Measurements from ENCODE around the gene SMG9. TPM values are rescaled to one million over a fixed set of nuclear protein-coding genes. Genes with fewer than 3 reads are reported as not detected.

The SMG9 gene
- total RNA-seq, 4 donors from 2014 or later: 8.9 to 25.9 (median 17.9) TPM

DNA sequence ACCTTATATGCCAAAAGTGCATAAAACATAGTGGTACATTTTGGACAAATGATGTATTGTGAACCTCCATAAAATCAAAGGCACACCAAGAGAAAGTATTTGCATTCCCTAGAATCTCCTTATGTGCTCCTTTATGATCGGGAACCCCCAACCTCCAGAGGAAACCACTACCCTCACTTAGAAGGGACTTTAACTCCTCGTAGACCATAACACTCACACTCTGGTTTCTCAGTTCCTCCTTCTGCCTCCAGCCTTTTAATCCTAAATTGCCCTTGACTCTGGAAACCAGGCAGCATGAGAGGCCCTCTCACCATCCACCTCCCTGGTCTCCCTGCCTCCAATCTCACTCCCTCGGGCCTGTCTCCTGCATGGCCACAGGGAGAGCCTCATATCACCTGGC lies 35.8 kb upstream of the SMG9 start:
- H3K4me3 ChIP-seq: no peak overlapping the region
- no peaks in the 10 kb centered on the region for H3K36me3 ChIP-seq
- H3K9me3 ChIP-seq: no peaks in the 10 kb centered on the region
- ATAC-seq: no peak
- no peak for TF ChIP-seq CTCF (IDR thresholded peaks at IDR 0.05)
- no peak for TF ChIP-seq POLR2A (IDR thresholded peaks at IDR 0.05)
- no peak for TF ChIP-seq POLR2AphosphoS5 (IDR thresholded peaks at IDR 0.05)
- TF ChIP-seq EP300 (IDR thresholded peaks at IDR 0.05): no peak
- peaks cover 34% of the 10 kb centered on the region for H3K27me3 ChIP-seq
- H3K27ac ChIP-seq: no peak overlapping the region
- no peaks in the 10 kb centered on the region for H3K4me1 ChIP-seq
- 36% methylated on average over 3 of the region's 3 CpGs; no CpG with 5 or more reads in 1 of the 2 donors for WGBS, 2 donors (ENCODE audit: low coverage in 1 of 2)

DNA sequence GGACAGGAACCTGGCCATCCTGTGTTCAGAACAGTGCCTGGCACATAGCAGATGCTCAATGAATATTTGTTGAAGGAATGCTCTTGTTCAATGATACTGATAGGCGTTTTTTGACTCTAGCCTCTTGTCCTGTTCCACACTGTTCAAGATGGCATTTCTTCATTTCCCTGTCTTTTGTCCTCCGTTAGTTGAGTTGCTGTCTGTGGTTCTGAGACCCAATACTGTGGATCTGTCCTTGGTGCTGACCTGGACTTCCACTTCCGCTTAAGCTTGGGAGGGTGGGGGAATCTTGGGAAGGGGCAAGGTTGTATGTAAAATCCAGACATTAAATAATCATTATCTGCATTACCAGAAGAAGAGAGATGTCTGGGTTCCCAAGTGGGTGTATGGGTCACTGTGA lies 34.3 kb upstream of the SMG9 start:
- 0 to 4% methylated on average over 2 to 3 of the region's 3 CpGs for WGBS, 2 donors (ENCODE audit: low coverage in 1 of 2)
- no peaks in the 10 kb centered on the region for H3K9me3 ChIP-seq
- no peak for ATAC-seq
- no peak overlapping the region for H3K27ac ChIP-seq
- H3K4me3 ChIP-seq: no peak overlapping the region
- peaks cover 27% of the 10 kb centered on the region for H3K27me3 ChIP-seq
- H3K36me3 ChIP-seq: no peaks in the 10 kb centered on the region
- TF ChIP-seq POLR2A (IDR thresholded peaks at IDR 0.05) (no peak), CTCF (IDR thresholded peaks at IDR 0.05) (no peak), POLR2AphosphoS5 (IDR thresholded peaks at IDR 0.05) (no peak), EP300 (IDR thresholded peaks at IDR 0.05) (no peak)
- peaks cover 0 to 12% (median 10%) of the 10 kb centered on the region in 3 donors for H3K4me1 ChIP-seq

- H3K36me3 ChIP-seq: no peaks in the 10 kb centered on the region
- H3K4me1 ChIP-seq: peaks cover 0 to 12% (median 10%) of the 10 kb centered on the region in 3 donors
- 33 to 80% methylated on average over 1 of the region's 1 CpG for WGBS, 2 donors (ENCODE audit: low coverage in 1 of 2)
- no peak for ATAC-seq
- no peaks in the 10 kb centered on the region for H3K9me3 ChIP-seq
- TF ChIP-seq EP300 (IDR thresholded peaks at IDR 0.05) (no peak), POLR2AphosphoS5 (IDR thresholded peaks at IDR 0.05) (no peak), CTCF (IDR thresholded peaks at IDR 0.05) (no peak), POLR2A (IDR thresholded peaks at IDR 0.05) (no peak)
- H3K27ac ChIP-seq: no peak overlapping the region
- H3K27me3 ChIP-seq: peaks cover 34% of the 10 kb centered on the region
- H3K4me3 ChIP-seq: no peak overlapping the region
These were observed 31.9 kb upstream of the SMG9 start for GRCh38 chr19:43786665-43787064.

- peak overlapping the region in 2 of 4 donors; percentile 20 to 66 for H3K27ac ChIP-seq
- WGBS, 2 donors (ENCODE audit: low coverage in 1 of 2): 0 to 7% methylated on average over 2 to 3 of the region's 10 CpGs
- no peaks in the 10 kb centered on the region for H3K9me3 ChIP-seq
- H3K4me3 ChIP-seq: no peak overlapping the region
- H3K4me1 ChIP-seq: peaks cover 0 to 12% (median 10%) of the 10 kb centered on the region in 3 donors
- ATAC-seq: peak; percentile 65
- H3K27me3 ChIP-seq: peaks cover 47% of the 10 kb centered on the region
- TF ChIP-seq EP300 (IDR thresholded peaks at IDR 0.05) (no peak), CTCF (IDR thresholded peaks at IDR 0.05) (peak in 3 of 4 experiments; percentile 92 to 96 (median 92)), POLR2A (IDR thresholded peaks at IDR 0.05) (no peak)
- no peaks in the 10 kb centered on the region for H3K36me3 ChIP-seq
These were observed 30.4 kb upstream of the SMG9 start for GRCh38 chr19:43784981-43785808.
